ENCODE results near the gene TMEM132A.

TMEM132A gene

DNA sequence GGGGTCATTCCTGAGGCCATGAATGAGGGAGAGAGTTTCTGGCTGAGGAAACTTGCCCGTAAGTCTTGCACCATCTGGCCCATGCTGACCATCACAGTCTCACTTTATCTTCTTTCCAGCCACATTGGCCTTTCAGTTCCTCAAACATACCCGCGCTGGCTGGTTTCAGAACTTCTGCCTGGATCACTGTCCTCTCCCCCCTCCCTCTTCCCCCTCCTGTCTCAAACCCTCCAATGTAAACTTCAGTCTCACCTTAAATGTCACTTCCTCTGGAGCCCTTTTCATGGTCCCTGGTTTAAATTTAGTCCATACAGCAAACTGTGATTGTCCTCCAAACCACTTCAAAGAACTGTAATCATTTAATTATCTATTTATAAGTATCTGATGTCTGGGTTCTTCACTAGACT, 14.0 kb upstream of the TMEM132A start:
- DNase-seq, result peak; percentile 90
- peak overlapping the region; percentile 81 for H3K27ac ChIP-seq (ENCODE audit: low read length)
- H2AFZ ChIP-seq (ENCODE audit: low read length), result no peak overlapping the region
- H3K36me3 ChIP-seq (replicated peaks; ENCODE audit: insufficient read depth, low read length), result no peaks in the 10 kb centered on the region
- no peaks in the 10 kb centered on the region for H3K27me3 ChIP-seq (replicated peaks; ENCODE audit: insufficient read depth, low read length)
- 0 out of 2 replicates have a peak overlapping the region, but pooled peaks have one; percentile 13 for H3K4me3 ChIP-seq (ENCODE audit: low read length)
- peaks cover 23% of the 10 kb centered on the region for H3K79me2 ChIP-seq (ENCODE audit: low read length)
- H3K9me3 ChIP-seq (replicated peaks; ENCODE audit: insufficient read depth, low read length), result no peaks in the 10 kb centered on the region
- peaks cover 47% of the 10 kb centered on the region for H3F3A ChIP-seq (ENCODE audit: insufficient read depth, low read length)
- H3K9me2 ChIP-seq (replicated peaks; ENCODE audit: insufficient read depth, low read length), result no peaks in the 10 kb centered on the region
- no peaks in the 10 kb centered on the region for H4K20me1 ChIP-seq (ENCODE audit: insufficient read depth, low read length)
- H3K9ac ChIP-seq (ENCODE audit: low read length), result 0 out of 2 replicates have a peak overlapping the region, but pooled peaks have one; percentile 4
- TF ChIP-seq, protein P1, sequence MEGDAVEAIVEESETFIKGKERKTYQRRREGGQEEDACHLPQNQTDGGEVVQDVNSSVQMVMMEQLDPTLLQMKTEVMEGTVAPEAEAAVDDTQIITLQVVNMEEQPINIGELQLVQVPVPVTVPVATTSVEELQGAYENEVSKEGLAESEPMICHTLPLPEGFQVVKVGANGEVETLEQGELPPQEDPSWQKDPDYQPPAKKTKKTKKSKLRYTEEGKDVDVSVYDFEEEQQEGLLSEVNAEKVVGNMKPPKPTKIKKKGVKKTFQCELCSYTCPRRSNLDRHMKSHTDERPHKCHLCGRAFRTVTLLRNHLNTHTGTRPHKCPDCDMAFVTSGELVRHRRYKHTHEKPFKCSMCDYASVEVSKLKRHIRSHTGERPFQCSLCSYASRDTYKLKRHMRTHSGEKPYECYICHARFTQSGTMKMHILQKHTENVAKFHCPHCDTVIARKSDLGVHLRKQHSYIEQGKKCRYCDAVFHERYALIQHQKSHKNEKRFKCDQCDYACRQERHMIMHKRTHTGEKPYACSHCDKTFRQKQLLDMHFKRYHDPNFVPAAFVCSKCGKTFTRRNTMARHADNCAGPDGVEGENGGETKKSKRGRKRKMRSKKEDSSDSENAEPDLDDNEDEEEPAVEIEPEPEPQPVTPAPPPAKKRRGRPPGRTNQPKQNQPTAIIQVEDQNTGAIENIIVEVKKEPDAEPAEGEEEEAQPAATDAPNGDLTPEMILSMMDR (IDR thresholded peaks at IDR 0.05; ENCODE audit: low read length), result no peak
- TF ChIP-seq EZH2 (optimal IDR thresholded peaks at IDR 0.05; ENCODE audit: low read depth, low read length) (no peak), EZH2phosphoT487 (IDR thresholded peaks at IDR 0.05; ENCODE audit: low read length) (no peak)
- H3K4me2 ChIP-seq (ENCODE audit: low read depth, low read length), result peak overlapping the region; percentile 47
- H3K4me1 ChIP-seq (ENCODE audit: low read length), result peaks cover 55% of the 10 kb centered on the region

DNA sequence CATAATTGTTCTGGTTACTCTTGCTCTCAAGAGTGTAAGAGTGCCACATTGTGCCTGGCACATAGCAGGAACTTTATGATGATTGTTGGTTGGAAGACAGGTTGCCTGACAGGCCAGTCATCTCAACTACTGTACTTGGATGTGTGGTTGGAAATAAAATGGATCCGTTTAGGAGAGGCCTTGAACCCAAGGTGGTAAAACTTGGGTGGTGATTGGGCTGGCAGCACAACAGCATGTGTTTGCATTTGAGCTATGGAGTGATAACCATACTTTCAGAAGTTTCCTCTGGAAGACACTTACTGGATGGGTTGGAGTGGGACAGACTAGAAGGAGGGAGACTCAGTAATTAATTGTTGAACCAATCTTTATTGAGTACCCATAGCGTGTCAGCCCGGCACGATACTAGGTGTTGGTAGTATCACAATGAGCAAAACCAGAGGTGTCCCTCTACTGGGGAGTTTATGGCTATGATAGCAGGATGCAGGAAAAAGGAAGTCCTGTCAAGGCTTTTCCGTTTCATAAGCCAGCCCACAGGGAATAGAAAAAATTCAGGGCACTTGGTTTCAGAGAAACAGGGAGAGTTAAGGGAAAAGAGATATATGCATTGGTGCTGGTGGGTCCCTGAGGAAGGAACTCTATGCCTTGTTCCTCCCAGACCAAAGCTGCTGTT, 13.4 kb upstream of the TMEM132A start:
- no peak for TF ChIP-seq EZH2 (optimal IDR thresholded peaks at IDR 0.05; ENCODE audit: low read depth, low read length)
- TF ChIP-seq, protein P1 (IDR thresholded peaks at IDR 0.05; ENCODE audit: low read length), result peak; percentile 8; the same call in 1 of the 2 replicates
- H3K4me3 ChIP-seq (ENCODE audit: low read length), result no peak overlapping the region
- H3K4me1 ChIP-seq (ENCODE audit: low read length), result peaks cover 56% of the 10 kb centered on the region
- peak overlapping the region; percentile 81 for H3K27ac ChIP-seq (ENCODE audit: low read length)
- H3K79me2 ChIP-seq (ENCODE audit: low read length), result peaks cover 23% of the 10 kb centered on the region
- no peaks in the 10 kb centered on the region for H3K9me2 ChIP-seq (replicated peaks; ENCODE audit: insufficient read depth, low read length)
- 0 out of 2 replicates have a peak, but pooled peaks cover 1% of the 10 kb centered on the region for H4K20me1 ChIP-seq (ENCODE audit: insufficient read depth, low read length)
- no peaks in the 10 kb centered on the region for H3K36me3 ChIP-seq (replicated peaks; ENCODE audit: insufficient read depth, low read length)
- H3F3A ChIP-seq (ENCODE audit: insufficient read depth, low read length), result peaks cover 51% of the 10 kb centered on the region
- H3K9ac ChIP-seq (ENCODE audit: low read length), result 0 out of 2 replicates have a peak overlapping the region, but pooled peaks have one; percentile 4
- no peaks in the 10 kb centered on the region for H3K27me3 ChIP-seq (replicated peaks; ENCODE audit: insufficient read depth, low read length)
- H2AFZ ChIP-seq (ENCODE audit: low read length), result no peak overlapping the region
- peak overlapping the region; percentile 38 for H3K4me2 ChIP-seq (ENCODE audit: low read depth, low read length)
- DNase-seq, result no peak
- H3K9me3 ChIP-seq (replicated peaks; ENCODE audit: insufficient read depth, low read length), result no peaks in the 10 kb centered on the region

DNA sequence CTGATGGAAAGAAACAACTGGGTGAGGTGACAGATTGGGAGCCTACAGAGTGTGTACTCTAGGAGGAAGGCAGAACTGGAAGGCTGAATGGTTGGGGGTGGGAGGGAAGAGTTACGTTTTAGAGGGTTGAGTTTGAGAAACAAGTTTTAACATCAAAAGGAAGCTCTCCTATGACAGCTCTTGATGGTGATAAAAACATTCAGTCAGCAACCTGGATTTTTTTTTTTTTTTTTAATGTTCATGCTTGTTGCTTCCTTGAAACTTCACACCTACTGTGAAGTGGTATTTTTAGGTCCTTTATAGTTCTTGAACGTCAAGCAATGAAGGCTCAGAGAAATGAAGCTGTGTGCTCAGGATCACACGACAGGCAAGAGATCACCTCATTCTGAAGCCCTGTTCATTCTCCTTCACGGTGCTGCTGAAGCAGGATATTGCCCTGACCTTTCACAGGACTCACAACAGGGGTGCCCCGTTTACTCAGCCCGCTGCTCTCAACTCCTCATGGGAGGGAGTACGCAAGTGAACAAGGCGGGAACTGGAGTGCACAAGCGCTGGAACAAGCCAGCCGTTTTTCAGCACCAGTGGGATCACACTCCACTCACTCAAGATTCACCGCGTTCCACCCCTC, 11.9 kb upstream of the TMEM132A start:
- no peak for TF ChIP-seq EZH2 (optimal IDR thresholded peaks at IDR 0.05; ENCODE audit: low read depth, low read length)
- TF ChIP-seq, protein P1 (IDR thresholded peaks at IDR 0.05; ENCODE audit: low read length), result no peak
- no peak for TF ChIP-seq EZH2phosphoT487 (IDR thresholded peaks at IDR 0.05; ENCODE audit: low read length)
- Histone ChIP-seq H3K4me1 (ENCODE audit: low read length) (peaks cover 64% of the 10 kb centered on the region), H3K27me3 (replicated peaks; ENCODE audit: insufficient read depth, low read length) (no peaks in the 10 kb centered on the region), H3K79me2 (ENCODE audit: low read length) (peaks cover 34% of the 10 kb centered on the region), H3K9me2 (replicated peaks; ENCODE audit: insufficient read depth, low read length) (no peaks in the 10 kb centered on the region), H3F3A (ENCODE audit: insufficient read depth, low read length) (peaks cover 40% of the 10 kb centered on the region), H3K36me3 (replicated peaks; ENCODE audit: insufficient read depth, low read length) (no peaks in the 10 kb centered on the region), H2AFZ (ENCODE audit: low read length) (no peak overlapping the region), H3K4me3 (ENCODE audit: low read length) (no peak overlapping the region), H3K9ac (ENCODE audit: low read length) (no peak overlapping the region), H3K9me3 (replicated peaks; ENCODE audit: insufficient read depth, low read length) (no peaks in the 10 kb centered on the region), H3K27ac (ENCODE audit: low read length) (no peak overlapping the region), H4K20me1 (ENCODE audit: insufficient read depth, low read length) (peaks cover 16% of the 10 kb centered on the region), H3K4me2 (ENCODE audit: low read depth, low read length) (no peak overlapping the region)
- no peak for DNase-seq
